ENCODE data around the gene RBPJ.

The RBPJ gene

DNA sequence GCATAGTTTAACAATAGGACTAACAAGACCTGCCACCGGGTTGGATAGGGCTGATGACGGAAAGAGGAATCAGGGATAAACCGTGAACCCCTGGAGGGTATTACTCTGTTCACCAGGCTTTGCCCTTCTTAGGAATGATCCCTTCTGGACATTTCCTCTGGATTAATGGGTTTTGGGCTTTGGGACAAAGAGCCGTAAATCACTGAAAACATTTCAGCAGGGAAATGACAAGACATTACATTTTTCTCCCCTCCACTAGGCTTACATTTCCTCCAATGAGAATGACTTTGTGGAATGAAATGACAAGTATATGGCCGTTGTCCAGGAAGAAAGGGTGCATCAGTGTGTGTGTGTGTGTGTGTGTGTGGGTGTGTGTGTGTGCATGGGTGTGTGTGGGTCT lies 25.9 kb upstream of the RBPJ start:
- TF ChIP-seq, protein P1, sequence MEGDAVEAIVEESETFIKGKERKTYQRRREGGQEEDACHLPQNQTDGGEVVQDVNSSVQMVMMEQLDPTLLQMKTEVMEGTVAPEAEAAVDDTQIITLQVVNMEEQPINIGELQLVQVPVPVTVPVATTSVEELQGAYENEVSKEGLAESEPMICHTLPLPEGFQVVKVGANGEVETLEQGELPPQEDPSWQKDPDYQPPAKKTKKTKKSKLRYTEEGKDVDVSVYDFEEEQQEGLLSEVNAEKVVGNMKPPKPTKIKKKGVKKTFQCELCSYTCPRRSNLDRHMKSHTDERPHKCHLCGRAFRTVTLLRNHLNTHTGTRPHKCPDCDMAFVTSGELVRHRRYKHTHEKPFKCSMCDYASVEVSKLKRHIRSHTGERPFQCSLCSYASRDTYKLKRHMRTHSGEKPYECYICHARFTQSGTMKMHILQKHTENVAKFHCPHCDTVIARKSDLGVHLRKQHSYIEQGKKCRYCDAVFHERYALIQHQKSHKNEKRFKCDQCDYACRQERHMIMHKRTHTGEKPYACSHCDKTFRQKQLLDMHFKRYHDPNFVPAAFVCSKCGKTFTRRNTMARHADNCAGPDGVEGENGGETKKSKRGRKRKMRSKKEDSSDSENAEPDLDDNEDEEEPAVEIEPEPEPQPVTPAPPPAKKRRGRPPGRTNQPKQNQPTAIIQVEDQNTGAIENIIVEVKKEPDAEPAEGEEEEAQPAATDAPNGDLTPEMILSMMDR (IDR thresholded peaks at IDR 0.05; ENCODE audit: low read length, missing control alignments) = no peak
- DNase-seq (ENCODE audit: low read depth) = no peak
- no peak overlapping the region for H3K4me3 ChIP-seq (replicated peaks; ENCODE audit: low read depth, low read length)

DNA sequence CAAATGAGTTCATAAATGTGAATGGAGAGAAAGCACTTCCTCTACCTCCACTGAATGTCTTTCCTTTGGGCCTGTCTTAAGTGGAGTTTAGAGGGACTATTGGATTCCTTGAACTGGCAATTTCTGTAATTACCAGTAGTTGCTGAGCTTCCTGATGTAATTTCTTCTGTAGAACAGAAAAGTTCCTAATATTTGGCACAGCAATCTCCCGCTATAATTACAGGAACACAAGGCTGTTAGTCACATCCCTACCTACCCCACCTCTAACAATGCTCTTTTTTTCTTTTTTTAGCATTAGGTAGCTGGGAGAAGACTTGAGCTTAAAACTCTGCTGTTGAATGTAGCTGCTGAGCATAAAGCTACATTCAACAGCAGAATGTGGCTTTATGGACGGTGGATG lies 24.8 kb upstream of the RBPJ start:
- no peak for DNase-seq (ENCODE audit: low read depth)
- TF ChIP-seq, protein P1 (IDR thresholded peaks at IDR 0.05; ENCODE audit: low read length, missing control alignments) = no peak
- no peak overlapping the region for H3K4me3 ChIP-seq (replicated peaks; ENCODE audit: low read depth, low read length)

DNA sequence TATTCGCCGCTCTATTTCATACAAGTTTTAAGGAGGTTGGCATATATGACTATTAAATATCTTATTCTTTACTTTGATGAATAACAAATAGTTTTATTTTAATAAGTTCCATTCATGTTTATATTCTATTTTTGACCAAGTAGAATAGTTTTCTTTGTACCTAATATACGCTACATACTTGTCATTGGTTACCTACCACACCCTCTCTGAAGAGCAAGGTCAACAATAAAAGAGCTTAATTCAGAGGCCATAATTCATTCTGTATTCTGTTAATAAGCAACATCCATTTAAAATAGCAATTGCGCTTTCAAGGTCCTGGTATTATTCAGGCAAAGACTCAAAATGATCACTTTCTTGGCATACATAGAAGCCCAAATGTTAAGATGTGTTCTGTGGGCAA lies 24.3 kb upstream of the RBPJ start:
- no peak overlapping the region for H3K4me3 ChIP-seq (replicated peaks; ENCODE audit: low read depth, low read length)
- DNase-seq (ENCODE audit: low read depth) = no peak
- TF ChIP-seq, protein P1 (IDR thresholded peaks at IDR 0.05; ENCODE audit: low read length, missing control alignments) = no peak

DNA sequence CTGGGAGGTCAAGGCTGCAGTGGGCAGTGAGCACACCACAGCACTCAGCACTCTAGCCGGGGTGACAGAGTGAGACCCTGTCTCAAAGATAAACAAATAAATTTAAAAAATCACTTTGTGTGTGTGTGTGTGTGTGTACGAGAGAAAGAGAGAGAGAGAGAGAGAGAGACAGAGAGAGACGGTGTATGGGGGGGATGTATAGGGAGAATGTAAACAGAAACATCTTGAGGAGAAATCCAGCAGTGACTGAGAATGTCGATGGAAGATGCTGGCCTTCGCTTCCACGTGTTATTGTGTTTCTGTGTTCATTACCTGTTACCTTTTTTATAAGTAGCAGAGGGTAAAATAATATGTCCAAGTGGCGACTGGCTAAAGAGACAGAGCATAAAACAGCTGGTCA lies 23.6 kb upstream of the RBPJ start:
- DNase-seq (ENCODE audit: low read depth) = no peak
- H3K4me3 ChIP-seq (replicated peaks; ENCODE audit: low read depth, low read length) = no peak overlapping the region
- TF ChIP-seq, protein P1 (IDR thresholded peaks at IDR 0.05; ENCODE audit: low read length, missing control alignments) = no peak

DNA sequence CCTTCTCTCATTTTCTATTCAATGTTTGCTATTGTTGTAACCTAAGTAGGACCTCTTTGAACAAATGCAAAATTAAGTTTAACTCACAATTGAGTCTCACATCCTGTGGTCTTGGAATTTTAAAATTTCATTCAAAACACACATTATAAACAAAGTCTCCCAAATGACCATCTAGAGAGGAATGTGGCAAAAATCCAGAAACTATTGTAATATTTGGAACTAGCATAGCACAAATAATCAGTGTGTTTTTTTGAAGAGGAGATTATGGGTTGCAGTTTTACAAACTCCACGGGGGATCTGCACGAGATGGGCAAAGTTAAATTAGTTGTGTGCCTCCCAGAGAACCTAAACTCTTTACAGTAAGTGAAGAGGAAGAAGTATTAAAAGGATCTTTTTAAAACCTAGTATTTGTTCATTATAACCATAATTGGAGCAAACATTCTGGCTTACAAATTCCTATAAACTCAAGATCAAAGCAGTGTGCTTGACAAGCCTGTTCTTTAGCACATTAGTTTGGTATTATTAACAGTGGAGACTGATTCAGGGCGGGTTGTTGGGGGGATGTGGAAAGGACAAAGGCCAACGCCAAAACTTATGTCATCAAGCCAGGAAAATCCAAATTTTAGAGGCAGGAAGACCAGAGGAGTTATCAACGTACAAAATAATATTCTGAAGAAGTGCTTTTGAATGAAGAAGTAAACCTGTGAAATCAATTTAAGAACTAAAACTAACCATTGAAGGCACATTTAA lies 22.4 kb upstream of the RBPJ start:
- H3K4me3 ChIP-seq (replicated peaks; ENCODE audit: low read depth, low read length) = no peak overlapping the region
- TF ChIP-seq, protein P1 (IDR thresholded peaks at IDR 0.05; ENCODE audit: low read length, missing control alignments) = no peak
- DNase-seq (ENCODE audit: low read depth) = peak; percentile 71

DNA sequence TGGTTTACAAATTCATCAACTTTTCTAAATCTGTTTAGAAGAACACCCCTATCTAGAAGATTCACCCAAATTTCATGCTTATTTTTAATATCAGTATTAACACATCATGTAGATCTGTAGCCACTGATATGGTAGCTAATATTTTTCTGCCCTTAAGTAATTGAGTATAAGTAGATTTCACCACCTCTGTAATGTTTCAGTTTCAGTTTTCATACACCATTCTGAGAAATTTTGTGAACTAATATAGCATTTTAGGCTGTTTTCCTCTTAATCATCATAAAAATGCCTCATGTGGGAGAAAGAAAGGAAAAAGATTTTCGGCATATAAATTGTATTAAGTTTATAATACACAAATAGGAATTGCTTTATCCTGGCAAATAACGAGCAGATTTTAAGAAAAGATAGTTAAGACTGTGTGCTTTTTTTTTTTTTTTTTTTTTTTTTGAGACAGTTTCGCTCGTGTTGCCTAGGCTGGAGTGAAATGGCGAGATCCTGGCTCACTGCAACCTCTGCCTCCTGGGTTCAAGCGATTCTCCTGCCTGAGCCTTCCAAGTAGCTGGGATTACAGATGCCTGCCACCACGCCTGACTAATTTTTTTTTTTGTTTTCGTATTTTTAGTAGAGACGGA lies 21.4 kb upstream of the RBPJ start:
- TF ChIP-seq, protein P1 (IDR thresholded peaks at IDR 0.05; ENCODE audit: low read length, missing control alignments) = no peak
- no peak for DNase-seq (ENCODE audit: low read depth)
- H3K4me3 ChIP-seq (replicated peaks; ENCODE audit: low read depth, low read length) = no peak overlapping the region

Measured in fibroblast of pulmonary artery (primary cell).